C4-2B (cell line): Measurements from ENCODE around the gene MBD6.

Experiments
- CTCF ChIP-seq: fragments of 450-650 bp; conservative IDR thresholded peaks from 2 replicates; pipeline ENCODE4 v1.5.1; 2017; ENCODE audit warnings: mild to moderate bottlenecking
- ZFX ChIP-seq: fragments of 450-650 bp; IDR thresholded peaks from 2 replicates; pipeline ENCODE4 v1.6.1; 2017

DNA sequence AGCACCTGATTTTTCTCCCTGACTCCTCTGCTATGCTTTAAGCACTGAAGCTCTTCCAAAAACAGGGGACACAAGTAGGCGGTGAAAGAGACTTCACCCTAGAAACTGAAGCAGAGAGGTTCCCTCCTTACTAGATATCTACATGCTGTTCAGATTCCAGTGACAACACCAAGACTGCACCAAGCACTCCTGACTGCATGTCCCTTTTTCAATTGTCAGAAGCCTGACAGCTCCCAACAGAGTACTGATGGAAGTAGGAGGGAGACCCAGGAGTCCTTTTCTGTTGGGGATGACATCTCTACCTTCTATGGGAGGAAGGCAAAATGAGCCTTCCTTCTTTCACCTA lies 13.9 kb downstream of the MBD6 start:
- no peak for TF ChIP-seq ZFX
- no peak for TF ChIP-seq CTCF
